NCI-H446 treated with DMSO at 0.1 percent for 48 hours (cell line): ENCODE measurements around the gene IGFALS.
"Not testable (repeated sequence)": the region's sequence is repeated elsewhere in the genome, so short reads cannot be mapped to it uniquely, and the experiment has no call there.

Experiments
- DNase-seq: peaks from one replicate; lab custom pipeline; 2025; lab: John Stamatoyannopoulos, UW

Gene IGFALS

DNA sequence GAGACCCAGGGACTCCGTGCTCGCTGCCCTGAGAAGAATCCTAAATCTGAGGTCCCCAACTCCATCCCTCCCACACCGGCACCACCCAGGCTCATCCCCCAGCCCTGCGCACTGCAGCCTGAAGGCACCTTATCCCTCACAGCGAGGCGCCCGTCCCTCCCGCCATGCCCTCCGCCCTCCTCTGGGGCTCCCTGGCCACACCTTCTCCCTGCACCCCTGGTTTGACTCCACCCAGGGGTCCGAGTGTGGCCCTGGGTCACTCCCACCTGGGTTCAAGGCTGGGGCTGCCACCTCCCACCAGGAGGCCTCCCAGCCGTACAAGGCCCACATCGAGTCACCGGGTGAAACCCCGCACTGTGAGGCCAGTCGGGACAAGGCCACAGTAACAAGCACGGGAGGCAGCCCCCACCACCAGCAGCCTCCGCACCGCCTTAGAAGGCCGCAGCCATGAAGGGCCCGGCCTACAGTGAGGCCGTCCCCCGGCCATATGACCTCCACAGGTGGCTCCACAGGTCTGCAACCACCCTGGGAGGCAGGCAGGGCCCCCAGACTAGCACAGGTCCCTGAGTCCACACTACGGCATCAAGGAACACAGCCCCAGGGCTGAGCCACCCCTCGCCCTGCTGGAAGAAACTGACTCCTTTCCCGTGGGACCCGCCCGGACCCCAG, 24.8 kb upstream of the IGFALS start:
- DNase-seq: no peak

DNA sequence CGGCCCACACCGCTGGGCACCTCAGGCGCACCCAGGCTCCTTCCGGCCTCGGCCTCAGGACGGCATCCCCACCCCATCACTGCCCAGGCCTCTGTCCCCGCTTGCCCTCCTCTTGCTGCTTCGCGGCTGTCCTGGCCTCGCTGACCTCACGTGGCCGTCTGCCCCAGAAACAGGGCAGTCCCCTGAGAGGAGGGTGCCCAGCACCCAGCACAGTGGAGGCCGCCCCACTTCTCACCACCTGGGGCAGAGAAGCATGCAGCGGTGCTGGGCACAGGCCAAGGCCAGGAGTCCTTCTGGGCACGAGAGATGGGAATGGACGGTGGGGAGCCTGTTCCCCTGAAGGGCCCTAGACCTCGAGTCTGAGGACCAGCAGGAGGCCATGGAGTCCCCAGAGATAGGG, 24.2 kb upstream of the IGFALS start:
- no peak for DNase-seq

DNA sequence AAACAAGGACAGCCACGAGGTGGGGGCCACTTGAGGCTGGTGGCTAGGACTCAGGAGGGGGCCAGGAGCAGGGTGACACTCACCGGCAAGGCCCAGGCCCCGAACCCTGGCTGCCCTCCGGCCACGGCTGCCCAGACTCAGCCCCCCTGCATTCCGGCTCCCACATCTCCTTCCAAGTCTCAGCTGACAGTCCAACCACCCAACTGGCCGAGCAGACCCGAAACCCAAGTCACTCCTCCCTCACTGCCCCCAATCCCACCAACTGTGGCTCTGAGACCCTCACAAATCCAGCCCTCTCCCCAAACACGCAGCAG, 23.7 kb upstream of the IGFALS start:
- DNase-seq: no peak

DNA sequence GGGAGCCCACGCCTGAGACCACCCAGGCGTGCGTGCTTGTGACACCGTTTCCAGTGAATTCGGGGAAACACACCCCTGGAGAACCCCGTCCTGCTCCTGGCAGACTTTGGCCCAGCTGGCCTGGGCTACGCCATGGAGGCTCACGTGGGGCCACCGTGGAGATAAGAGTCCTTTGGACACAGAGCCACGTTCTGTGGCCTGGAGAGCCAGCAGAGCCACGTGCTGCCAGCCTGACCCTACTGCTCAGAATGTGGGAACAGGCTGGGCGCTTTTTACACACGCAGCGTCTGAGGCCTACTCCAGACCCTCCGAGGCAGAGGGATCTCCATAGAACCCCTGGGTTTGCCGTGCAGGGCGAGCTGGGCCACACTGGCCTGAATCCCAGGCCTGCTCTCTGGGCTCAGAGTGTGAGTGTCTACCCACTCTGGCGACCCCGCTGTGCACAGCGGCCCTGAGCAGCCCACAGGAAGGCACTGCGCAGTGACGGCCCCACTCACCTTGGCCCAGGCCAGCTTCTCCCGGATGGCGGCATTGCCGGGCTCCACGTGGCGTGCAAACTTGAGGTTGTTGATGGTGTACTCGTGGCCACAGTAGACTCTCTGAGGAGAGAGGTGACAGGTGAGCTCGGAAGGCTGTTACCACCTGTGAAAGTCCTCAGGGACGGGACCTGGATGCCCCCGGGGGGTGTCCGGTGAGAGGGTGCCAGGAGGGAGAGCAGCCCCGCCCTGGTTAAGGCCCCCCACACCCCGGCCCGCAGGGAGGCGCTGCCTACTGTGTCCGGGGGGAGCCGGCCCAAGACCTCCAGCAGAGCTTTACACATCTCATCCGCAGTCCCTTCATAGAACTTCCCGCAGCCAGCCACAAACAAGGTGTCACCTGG, 23.1 kb upstream of the IGFALS start:
- DNase-seq: no peak

DNA sequence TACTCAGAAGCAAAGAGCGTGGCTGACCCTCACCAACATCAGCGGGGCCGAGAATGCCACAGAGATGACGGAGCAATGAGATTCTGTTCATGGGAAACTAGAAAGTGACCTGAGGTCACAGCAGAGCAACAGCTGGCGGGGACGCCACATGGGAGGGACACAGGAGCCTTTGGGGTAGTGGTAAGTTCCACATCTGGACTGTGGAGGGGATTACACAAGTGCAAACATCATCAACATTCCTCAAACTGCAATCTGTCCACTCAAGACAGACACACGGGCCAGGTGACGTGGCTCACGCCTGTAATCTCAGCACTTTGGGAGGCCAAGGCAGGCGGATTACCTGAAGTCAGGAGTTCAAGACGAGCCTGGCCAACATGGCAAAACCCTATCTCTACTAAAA, 22.0 kb upstream of the IGFALS start:
- DNase-seq: no peak

DNA sequence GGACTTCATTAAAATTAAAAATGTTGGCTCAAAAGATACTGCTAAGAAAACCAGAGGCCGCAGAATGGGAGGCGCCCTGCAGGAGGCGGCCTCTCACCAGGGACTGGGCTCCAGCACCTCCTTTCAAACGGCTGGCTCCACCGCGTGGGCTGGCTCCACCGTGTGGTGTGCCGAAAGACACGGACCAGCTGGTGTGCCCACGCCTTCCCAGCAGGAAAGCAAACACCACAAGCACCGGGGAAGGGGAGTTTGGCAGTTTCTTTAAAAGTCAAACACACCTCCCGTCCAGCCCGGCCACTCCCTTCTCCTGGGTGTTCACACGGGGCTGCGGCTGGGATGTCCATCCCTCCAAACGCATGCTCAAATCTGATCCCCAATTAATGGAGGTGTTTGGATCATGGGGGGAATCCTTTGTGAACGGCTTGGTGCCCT, 19.2 kb upstream of the IGFALS start:
- DNase-seq: peak; percentile 11

DNA sequence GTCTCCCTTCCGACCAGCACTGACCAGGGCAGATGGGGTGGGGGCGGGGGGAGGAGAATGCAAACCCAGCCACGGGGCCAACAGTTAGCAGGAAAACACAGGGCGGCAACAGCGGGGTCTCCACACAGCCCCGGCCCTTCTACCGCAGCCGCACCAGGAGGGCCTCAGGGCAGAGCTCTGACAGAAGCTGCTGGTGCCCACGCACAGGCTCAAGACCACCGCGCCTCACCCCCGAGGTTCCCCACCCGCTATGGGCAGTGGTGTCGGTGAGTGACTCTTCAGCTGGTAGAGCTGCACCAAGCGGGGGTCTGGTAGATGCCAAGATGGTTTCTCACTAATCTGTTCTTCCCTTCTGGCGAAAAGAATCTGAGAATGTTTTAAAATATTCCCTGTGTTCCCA, 17.0 kb upstream of the IGFALS start:
- DNase-seq: no peak

DNA sequence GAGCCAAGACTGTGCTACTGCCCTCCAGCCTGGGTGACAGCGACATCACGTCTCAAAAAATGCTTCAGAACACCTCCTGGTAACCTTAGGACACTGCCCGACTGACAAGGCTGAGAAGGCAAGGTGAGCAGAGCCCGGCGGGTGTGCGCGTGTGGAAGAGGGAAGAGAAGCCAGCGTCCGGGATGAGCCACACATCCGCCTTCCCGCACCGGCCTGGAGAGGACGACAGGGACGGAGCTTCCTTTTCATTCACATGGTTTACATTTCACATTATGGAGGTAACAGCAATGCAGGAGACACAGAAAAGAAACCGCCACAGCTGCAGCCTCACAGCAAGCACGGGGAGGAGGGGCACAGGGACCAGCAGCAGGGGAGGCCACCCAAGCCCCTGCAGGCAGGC, 16.6 kb upstream of the IGFALS start:
- no peak for DNase-seq

DNA sequence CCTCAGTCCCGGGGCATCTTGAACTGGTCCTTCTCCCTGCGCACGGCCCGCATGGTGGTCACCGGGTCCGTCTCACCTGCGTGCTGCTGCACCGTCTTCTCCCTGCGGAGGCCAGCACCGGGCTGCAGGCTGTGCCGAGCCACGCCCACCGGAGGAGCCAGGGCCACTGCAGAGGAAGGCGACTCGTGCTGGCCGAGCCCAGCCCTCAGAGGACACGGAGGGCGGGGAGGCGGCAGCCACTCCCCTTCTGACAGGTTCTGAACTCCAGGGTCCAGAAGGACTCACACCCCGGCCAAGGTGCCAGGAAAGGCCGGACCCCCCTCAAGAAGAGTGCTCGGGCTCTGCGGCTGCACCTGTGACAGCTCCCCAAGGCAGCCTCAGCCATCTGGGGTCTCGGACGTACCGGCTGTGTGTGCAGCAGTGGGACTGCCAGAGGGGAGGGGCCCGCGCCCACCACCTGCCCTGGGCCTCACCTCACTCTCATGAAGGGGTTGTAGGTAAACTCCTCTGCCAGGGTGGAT, 15.8 kb upstream of the IGFALS start:
- no peak for DNase-seq

DNA sequence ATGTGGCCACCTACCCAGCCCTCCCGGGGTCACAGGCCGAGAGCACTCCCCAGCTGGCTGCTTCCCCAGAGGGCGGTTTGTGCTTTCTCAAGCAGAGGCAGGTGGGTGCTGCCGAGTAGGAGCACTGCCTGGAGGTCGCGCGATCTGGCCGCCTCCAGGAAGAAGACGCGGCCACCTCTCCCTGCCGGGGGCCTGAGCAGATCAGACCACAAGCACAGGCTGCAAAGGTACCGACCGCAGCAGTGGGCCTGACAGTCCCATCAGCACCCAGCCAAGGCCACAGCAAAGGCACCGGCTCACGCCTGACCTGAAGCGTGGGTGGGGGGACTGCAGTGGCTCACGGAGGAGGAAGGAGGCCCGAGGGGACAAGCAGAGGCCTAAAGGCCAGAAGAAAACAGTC, 15.2 kb upstream of the IGFALS start:
- no peak for DNase-seq

DNA sequence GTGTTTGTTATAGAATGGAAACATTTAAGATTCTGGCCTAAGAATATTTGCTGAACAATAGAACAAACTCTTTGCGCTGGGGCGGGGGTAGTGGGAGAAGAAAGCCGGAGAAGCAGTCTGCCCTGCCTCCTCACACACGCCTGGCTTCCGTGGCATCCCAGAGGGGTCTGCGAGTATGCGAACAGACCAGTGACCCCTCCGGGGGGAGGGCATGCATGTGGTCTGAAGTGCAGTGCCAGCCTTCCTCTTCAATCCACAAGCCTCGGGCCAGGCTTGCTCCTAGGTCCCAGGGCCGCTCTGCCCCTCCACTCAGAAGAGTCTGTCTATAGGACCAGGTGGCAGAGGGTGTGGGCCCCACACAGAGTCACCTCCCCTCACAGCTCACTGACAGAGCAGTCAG, 14.1 kb upstream of the IGFALS start:
- DNase-seq: no peak

DNA sequence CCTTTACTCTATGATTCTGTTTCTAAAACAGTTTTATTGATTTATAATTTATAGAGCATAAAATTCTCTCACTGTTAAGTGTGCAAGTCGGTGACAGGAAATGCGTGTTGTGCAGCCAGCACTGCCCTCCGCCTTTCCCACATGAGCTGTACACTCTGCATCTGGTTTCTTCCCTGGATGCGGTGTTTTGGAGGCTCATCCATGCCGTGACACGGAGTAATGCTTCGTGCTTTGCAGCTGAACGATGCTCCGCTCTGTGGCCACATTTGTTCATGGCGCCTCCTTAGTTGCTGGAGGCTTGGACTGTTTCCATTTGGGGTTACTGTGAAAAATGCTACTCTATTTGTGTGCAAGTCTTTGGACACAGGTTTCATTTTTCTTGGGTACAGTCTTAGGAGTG, 7.2 kb upstream of the IGFALS start:
- no peak for DNase-seq

DNA sequence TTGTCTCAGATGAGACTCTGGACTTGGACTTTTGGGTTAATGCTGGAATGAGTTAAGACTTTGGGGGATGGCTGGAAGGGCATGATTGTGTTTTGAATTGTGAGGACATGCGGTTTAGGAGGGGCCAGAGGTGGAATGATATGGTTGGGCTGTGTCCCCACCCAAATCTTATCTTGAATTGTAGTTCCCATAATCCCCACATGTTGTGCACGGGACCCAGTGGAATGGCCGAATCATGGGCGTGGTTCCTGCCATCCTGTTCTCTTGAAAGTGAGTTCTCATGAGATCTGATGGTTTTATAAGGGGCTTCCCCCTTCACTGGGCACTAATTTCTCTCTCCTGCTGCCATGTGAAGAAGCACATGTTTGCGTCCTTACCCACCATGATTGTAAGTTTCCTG, 5.8 kb upstream of the IGFALS start:
- not testable (repeated sequence) for DNase-seq

DNA sequence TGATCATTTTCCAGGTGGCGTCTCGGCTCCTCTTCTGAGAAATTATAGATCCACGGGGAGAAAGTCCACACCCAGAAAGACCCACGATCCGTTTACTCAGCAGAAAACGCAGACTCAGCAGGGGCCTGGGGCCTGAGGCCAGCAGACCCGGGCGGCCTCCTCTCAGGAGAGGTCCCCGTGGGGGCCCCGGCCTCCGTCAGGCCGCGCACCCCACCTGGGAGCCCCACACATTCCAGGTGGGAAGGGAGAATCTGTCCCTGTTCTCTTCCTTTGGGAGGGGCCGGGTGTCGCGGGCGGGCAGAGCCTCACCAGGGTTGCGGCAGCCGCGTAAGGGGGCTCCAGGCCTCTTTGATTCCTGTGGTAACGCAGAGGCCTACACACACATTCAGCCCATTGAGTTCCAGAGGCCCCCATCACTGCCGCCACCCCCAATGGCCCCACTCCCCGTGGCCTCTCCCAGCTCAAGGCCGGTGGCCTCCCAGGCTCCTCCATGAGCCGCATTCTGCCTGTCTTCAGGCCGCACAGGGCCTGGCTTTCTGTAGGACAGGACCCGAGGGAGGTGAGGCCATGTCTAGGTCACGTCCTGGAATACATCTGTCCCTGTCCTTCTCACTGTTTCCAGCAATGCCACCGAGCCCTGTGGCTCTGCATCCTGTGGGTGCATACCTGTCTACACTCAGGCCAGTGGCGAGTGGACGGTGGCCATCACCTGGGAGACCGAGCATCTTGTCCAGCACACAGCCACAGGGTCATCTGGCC, 1.6 kb upstream of the IGFALS start:
- no peak for DNase-seq

DNA sequence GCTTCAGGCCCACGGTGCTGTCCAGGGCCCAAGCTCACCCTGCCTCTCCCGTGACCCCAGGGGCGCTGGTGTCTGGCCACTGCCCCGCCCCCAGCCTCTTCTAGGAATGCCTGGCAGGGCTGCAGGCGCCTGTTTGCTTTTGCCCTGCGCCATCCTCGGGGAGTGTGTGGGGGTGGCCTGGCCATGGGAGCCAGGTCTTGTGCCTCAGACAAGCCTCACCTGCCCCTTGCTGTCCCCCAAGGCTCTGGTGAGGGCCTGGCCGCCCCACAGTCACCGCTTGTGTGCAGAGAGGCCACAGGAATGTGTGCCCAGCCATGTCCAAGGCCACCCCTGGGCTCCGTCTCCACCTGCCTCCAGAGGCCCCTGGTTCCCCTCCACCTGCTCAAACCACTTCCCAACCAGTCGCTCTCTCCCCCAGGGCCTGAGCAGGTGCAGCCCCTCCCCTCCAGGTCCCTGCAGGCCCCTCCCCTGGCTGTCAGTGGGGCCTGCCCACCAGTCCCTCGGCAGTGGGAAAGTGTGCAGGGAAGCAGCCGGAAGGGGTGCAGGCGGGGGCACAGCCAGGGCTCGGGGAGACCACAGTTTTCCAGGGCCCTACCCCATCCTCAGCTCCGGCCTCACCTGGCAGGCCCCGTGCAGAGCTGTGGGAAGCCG, 841 bp upstream of the IGFALS start:
- DNase-seq: no peak

DNA sequence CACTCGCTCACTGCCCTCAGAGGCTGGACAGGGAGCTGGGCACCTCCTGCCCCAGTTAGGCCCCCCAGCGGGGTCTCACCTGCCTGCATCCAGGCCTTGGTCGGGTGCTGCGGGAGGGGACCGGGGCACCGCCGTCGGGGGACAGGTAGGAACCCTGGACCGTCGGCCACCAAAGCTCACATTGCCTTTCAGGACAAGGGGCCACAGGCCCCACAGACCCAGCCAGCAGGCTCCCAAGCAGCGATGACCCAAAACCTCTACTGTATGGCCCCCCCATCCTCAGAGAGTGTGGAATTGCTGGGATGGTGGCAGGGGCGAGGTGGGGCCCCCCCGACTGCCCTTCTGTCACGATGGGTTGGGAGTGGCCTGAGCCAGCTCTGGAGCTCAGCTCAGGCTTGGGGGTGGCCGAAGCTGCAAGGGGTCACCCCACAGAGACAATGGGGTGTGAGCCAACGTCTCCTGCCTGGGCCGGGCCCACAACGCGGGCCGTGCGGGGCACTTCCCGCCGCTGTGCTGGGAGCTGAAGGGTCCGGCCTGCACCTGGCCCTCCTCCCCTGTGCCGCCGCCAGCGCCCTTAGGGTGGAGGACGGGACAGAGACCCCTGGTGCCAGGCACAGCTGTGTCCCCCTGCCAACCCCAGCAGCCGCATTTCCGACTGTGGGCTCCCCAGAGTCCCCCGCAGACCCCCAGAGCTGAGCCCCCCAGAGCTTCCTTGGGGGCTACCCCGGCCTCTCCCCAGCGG, 498 bp downstream of the IGFALS start:
- DNase-seq: no peak

DNA sequence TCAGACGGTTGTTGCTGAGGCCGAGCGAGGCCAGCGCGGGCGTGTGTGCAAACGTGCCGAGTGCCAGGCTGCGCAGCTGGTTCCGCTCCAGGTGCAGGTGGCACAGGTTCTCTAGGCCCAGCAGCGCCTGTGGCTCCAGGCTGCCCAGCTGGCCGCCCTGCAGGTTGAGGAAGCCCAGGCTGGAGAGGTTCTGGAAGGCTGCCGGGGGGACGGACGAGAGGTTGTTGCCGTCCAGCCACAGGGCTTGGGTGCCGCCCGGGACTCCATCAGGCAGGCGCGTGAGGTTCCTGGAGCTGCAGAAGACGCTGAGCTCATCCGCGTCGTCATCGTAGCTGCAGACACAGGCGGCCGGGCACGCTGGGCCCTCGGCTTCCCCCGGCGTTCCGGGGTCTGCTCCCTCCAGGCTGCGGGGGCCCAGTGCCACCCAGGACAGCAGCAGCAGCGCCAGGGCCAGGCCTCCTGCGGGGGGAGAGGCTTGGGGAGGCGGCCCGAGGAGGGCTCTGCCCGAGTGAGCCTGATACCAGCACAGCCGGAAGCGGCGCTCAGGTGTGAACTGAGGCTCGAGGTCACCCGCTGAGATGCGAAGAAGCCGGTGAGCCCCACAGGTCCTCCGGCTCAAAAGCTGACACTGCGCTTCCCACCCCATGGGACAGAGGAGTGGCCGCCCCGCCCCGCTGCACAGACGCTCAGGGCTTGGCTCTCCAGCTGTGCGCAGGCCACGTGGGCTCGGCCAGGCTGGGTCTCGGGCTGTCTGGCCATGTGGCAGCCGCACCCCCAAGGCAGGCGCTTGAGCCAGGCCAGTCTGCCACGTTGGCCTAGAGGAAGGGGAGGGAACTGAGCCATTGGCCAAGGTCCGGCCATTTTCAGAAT, 1.3 kb downstream of the IGFALS start:
- DNase-seq: no peak

DNA sequence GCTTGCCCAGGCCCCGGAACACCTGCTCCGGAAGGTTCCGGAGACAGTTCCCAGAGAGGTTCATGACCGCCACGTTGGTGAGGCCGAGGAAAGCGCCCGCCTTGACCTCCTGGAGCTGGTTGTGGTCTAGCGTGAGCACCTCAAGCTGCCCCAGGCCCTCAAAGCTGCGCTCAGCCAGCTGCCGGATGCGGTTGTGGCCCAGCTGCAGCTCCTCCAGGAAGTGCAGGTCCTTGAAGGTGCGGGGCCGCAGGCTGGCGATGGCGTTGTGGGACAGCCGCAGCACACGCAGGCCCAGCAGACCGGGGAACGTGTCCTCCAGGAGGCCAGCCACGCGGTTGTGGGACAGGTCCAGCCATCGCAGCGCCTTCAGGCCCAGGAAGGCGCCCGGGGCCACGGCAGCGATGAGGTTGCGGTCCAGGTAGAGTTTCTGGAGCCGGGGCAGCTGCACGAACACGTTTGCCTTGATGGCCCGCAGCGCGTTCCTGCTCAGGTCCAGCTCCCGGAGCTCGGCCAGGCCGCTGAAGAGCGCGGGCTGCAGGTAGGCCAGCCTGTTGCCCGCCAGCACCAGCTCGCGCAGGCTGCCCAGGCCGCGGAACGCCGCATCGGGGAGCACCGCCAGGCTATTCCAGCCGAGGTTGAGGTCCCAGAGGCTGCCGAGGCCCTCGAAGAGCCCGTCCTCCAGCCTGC, 2.1 kb downstream of the IGFALS start:
- DNase-seq: no peak

DNA sequence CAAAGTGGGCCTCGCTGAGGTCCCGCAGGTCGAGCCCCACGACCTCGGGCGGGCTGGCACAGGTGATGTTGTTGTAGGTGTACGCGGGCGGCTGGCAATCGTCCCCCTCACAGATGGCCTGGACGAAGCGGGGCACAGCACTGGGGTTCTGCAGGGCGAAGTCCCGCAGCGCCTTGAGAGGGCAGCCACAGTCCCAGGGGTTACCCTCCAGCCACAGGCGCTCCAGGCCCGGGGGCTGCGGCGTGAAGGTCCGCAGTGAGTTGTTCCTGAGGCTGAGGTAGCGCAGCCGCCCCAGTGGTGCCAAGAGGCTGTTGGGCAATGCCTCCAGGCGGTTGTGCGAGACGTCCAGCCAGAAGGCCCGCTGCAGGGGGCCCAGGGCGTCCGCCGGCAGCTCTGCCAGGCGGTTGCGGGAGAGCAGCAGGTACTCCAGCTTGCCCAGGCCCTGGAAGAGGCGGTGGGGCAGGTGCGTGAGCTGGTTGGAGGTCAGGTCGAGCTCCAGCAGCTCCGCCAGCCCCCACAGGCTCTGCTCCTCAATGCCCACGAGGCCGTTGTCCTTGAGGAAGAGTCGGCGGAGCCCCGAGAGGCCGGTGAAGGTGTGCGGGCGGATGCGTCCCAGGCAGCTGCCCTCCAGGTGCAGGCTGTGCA, 2.8 kb downstream of the IGFALS start:
- no peak for DNase-seq

DNA sequence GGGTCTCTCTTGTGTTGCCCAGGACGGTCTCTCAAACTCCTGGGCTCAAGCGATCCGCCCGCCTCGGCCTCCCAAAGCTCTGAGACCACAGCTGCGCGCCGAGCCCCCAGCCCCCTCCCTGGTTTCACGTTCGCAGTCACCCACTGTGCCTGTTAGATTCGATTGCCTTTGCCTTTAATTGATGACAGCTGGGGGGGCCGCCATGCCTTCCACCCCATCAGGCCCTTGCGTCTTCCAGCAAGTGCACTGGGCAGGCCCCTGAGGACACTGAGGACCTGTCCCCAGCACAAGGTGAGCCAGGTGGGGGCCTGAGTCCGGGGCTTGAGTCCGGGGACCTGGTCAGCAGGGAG, 3.3 kb downstream of the IGFALS start:
- DNase-seq: no peak
